GM12874 (cell line): ENCODE measurements around the gene GNA14.

Source experiments
- TF ChIP-seq, protein P1 (sequence below): IDR thresholded peaks from 2 replicates; pipeline ENCODE4 v1.5.1; 2011; ENCODE audit warnings: low read depth, mild to moderate bottlenecking, control low read depth, low read length, moderate library complexity; ENCODE audit not compliant: insufficient read depth

Gene GNA14

DNA sequence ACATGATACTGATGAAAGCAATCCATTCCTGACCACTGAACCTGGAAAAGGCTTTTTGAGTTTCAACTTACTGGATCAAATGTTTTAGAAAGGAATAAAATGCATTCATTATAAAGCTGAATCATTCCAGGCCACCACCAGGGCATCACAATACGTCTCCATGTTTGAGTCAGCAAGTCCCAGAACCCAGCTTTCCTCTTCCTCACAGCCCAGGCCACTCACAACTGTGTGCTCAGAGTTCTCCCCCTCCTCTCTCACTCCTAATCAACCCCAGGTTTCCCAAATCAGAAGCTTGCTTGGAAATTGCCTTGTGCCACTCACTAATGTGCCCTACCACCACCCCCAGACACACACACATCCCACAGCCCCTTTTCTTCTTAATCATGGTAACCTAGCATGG, 91.7 kb downstream of the GNA14 start:
- TF ChIP-seq, protein P1, sequence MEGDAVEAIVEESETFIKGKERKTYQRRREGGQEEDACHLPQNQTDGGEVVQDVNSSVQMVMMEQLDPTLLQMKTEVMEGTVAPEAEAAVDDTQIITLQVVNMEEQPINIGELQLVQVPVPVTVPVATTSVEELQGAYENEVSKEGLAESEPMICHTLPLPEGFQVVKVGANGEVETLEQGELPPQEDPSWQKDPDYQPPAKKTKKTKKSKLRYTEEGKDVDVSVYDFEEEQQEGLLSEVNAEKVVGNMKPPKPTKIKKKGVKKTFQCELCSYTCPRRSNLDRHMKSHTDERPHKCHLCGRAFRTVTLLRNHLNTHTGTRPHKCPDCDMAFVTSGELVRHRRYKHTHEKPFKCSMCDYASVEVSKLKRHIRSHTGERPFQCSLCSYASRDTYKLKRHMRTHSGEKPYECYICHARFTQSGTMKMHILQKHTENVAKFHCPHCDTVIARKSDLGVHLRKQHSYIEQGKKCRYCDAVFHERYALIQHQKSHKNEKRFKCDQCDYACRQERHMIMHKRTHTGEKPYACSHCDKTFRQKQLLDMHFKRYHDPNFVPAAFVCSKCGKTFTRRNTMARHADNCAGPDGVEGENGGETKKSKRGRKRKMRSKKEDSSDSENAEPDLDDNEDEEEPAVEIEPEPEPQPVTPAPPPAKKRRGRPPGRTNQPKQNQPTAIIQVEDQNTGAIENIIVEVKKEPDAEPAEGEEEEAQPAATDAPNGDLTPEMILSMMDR, result no peak

GRCh38 chr9:77554586-77555105, 93.5 kb downstream of the GNA14 start:
- TF ChIP-seq, protein P1, result no peak

DNA sequence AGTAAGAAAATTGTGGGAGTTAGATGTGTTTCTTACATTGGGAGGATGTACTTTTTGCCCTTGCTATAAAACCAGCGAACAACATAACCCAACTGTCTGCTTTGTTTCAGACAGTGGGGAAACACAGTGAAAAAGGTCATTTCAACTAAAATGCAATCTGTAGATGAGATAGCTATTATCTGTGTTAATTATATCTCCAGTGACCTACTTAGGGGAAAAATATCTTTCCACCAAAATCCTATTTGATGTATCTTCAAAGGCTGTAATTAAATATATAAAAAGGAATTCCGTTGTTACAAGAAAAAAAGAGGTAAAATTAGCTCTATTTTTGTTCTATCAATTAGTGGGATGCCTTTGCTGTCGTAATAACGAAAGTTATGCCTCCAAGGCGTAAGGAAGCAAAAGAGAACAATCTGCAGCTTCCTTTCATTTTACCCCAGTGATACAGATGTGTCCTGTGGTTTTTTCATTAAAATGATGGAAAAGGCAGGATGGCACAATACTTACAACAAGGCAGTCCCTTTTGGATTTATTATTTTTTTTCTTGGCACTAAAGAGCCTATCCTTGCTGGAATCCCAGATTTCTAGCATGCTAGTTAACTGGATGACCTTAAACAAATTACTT, 100.9 kb downstream of the GNA14 start:
- TF ChIP-seq, protein P1, result no peak

- TF ChIP-seq, protein P1, result no peak
Measured at GRCh38 chr9:77546376-77546950, 101.7 kb downstream of the GNA14 start.

GRCh38 chr9:77544546-77544945, 103.6 kb downstream of the GNA14 start:
- TF ChIP-seq, protein P1, result no peak

DNA sequence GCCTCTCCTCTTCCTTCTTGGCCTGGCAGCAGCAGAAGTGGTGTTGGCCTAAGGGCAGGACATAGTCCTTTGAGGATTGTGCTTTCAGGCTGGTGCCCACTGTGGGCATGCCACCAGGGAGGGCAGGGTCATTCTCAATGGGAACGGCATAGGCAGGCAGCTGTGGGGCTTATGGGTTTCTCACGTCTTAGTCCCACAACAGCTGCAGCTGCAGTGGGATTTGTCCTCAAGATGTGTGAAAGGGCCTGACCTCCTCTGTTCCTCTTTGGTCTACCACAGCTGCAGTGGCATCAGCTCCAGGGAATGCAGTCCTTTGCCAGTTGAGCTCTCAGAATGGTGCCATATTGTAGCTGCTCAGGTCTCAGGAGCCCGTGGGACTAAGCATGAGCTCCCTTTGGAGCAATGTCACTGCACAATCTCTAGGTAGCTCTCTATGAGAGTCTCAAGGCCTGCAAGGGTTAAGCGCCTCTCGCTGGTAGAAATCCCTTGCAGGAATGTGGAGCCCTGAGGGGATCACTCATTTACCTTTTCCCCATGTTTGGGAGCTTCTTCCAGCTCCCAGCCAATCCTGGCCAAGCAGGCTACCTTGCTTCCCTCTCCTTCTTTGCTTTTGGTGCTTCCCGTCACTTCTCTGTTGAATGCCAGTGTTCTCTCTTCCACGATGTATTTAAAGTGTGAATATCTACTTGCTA, 104.8 kb downstream of the GNA14 start:
- TF ChIP-seq, protein P1, result no peak

DNA sequence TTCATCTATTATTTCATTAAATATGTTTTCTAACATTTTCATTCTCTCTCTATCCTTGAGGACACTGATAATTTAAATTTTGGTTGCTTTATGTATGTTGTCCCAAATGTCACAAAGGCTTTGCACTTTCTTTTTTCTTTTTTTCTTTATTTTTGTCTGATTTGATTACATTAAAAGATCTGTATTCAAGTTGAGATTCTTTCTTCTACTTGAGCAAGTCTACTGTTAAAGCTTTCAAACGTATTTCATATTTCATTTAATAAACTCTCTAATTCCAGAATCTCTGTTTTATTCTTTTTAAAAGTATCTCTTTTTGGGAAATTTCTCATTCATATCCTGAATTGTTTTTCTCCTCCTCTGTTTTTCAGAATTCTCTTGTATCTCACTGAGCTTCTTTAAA, 106.5 kb downstream of the GNA14 start:
- TF ChIP-seq, protein P1, result no peak
